Measurements from ENCODE around the gene KIAA1755. TPM values are rescaled to one million over a fixed set of nuclear protein-coding genes. Genes with fewer than 3 reads are reported as not detected.

Gene KIAA1755, protein sequence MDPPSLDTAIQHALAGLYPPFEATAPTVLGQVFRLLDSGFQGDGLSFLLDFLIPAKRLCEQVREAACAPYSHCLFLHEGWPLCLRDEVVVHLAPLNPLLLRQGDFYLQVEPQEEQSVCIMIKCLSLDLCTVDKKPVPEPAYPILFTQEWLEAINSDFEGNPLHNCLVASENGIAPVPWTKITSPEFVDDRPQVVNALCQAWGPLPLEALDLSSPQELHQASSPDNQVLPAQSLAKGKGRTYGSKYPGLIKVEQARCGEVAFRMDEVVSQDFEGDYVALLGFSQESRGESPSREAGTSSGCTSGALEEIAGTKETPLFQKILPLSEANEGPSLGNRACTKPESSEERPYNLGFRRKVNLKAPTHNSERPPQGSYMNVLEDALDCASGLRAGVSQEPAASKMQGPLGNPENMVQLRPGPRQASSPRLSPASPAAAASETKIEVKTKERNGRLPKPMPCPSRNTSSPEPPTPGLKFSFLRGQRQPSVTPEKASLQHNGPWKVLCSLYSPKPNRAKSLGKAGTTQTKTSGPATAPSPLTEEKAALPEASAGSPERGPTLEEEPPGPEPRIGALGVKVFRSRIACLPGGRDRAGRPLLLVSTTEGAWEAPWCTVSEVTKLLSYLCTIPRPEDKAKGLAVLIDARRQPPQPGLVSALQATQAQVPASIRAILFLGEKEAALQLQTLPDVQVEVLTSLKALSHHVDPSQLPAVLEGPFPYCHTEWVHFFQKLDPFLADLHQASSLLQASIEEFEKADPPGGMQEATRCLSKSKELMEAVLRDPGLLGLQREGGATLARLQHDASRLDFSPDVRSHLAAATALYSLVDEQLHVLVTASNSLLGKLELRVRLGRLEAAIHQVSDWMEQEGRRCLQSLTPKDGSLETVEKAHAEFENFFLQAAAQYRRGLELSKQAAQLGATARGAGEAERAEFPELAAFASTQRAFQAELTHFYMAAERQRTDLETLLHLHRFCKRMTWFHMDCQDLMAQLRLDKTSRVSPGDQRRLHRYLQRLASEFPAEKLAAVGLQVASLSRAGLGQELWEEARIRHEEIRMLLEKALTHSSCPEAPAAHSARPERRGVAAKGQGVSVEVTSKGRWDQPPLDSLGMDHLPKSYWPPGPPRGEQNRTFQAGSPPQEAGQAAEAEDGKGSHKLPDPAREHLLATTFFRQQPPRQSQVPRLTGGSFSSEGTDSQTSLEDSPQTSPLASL
- total RNA-seq: 0.14 and 0.27 TPM in 2 replicates

DNA sequence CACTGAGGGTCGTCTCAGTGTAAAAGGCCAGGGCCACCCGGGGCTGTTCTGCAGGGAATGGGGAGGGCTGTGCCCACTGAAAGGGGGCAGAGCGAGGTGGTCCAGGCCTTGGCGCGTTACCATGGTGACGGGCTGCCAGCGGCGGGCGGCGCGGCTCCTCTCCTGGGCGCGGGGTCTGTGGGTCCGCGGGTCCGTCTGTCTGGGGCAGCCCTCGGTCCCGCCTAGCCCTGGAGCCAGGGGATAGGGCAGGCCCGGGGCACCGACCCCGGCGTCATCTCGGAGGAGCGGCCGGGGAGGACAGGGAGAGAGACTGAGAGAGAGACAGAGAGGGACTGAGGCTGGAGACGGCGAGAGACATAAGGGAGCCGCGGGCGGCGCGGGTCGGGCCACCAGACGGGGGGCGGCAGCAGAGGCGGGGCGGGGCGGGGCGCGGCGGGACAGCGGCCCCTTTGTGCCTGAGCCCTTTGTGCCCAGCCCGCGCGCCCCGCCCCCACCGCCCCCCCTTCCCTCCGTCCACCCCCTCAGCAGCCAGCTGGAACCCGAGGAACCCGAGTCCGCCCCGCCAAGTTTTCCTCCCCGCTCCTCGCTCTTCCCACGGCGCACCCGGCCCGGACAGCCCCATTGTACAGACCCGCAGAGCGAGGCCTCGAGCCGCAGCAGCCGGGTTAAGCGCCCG, at the start of gene KIAA1755:
KIAA1755 (minus strand) TSS at position 358 of the 676 bp plus-strand sequence; CDS start at position 123, 235 bp downstream.

DNA sequence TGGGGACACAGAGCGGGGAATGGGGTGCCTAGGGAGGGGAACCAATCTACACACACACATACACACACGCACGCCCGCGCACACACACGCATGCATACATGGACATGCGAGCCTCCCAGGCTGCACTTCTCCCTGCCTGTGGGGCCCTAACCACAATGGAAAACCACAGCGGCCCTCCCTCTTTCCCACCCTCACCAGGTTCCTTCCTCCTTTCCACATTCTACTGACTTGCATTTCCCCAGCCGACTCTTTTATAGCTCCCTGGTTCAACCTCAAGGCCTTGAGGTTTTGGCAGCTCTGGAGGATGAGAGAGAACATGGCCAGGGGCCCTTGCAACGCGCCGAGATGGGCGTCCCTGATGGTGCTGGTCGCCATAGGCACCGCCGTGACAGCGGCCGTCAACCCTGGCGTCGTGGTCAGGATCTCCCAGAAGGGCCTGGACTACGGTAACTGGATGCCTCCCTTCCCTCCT, 43.4 kb upstream of the KIAA1755 start, which contains the start of gene BPI:
BPI (plus strand) TSS at position 249 of the 472 bp plus-strand sequence; CDS start at position 317, 68 bp downstream.

DNA sequence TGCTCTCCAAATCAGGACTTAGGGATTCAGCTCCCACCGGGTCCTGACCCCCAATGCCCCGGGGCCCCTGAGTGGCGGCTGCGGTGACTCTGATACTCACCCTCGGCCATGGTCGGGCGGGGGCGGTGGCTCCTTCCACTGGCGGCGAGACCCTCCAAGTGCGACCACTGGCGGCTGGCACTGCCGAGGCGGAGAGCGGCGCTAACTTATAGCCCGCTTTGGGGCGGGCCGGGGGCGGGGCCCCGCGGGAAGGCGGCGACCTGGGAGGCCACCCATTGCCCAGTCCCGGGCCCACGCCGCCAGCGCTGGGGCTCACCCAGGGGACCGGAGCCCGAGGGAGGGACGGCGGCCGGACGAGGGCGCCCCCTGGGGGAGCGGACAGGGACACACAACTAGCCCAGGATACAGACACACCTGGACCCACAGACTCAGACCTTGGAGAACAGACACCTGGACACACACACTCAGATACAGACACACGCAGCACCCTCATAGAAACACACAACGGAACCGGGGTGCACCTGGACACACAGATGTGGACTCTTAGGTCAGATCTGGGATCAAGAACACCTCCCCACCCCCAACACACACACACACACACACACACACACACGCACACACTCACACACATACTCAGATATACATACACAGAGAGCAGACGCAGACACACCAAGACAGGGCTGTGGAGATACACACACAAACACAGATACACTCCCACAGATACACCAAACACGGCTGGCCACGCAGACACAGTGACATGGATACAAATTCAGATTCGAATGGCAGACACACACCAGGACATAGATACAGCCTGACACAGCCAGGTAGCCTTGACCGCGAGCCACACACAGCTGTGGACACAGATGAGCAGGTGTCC, 95.2 kb downstream of the KIAA1755 start, which contains the start of gene TGM2:
TGM2 (minus strand) TSS at position 182 of the 877 bp plus-strand sequence; CDS start at position 110, 72 bp downstream.

Other genes with a start within 250 kb of the KIAA1755 start
- 25.8 and 29.4 TPM in 2 replicates for gene TTI1, start 227.3 kb downstream of the KIAA1755 start, total RNA-seq
- gene RPRD1B, start 227.0 kb downstream of the KIAA1755 start, total RNA-seq: 26.2 and 29.8 TPM in 2 replicates
- 440 and 783 TPM in 2 replicates for gene TGM2, start 95.5 kb downstream of the KIAA1755 start, total RNA-seq
- gene BPI, start 43.4 kb upstream of the KIAA1755 start, total RNA-seq: not detected in 2 replicates
- gene LBP, start 85.7 kb upstream of the KIAA1755 start, total RNA-seq: under 0.01 TPM in 1 of 2 replicates, not detected in the other
- gene SNHG17, start 174.6 kb upstream of the KIAA1755 start, total RNA-seq: 17.3 and 23.3 TPM in 2 replicates
- gene RALGAPB, start 212.1 kb upstream of the KIAA1755 start, total RNA-seq: 69.9 and 74.2 TPM in 2 replicates

All from thoracic aorta endothelial cell (primary cell).